OCI-LY3 (cell line): ENCODE measurements around the gene CCDC160.
"Not testable (repeated sequence)": the region's sequence is repeated elsewhere in the genome, so short reads cannot be mapped to it uniquely, and the experiment has no call there.

Experiments
- CTCF ChIP-seq: fragments of 200-600, 300-600 bp; sonication (generic); IDR thresholded peaks from 2 replicates; pipeline ENCODE4 v1.5.1; 2014; ENCODE audit warnings: antibody characterized with exemption, low read length, low read depth
- EZH2phosphoT487 ChIP-seq: fragments of 200-600 bp; shearing (Covaris generic); IDR thresholded peaks from 2 replicates; pipeline ENCODE4 v1.6.1; 2018; ENCODE audit warnings: antibody characterized with exemption, mixed run types, low read depth

GRCh38 chrX:134285934-134286333 is 49.0 kb downstream of the CCDC160 start:
- not testable (repeated sequence) for TF ChIP-seq CTCF, EZH2phosphoT487
